Neural progenitor cell (in vitro differentiated cells): ENCODE data around the gene FAM131C. TPM values are rescaled to one million over a fixed set of nuclear protein-coding genes. Genes with fewer than 3 reads are reported as not detected.
"Not testable (repeated sequence)": the region's sequence is repeated elsewhere in the genome, so short reads cannot be mapped to it uniquely, and the experiment has no call there.

Experiments used
- DNase-seq: peaks from one replicate; pipeline ENCODE4 v3.0.0-alpha.2; 2016; ENCODE audit warnings: low spot score
- H2AFZ ChIP-seq: fragments of 200-600 bp; sonication (generic); replicated peaks from 2 replicates; pipeline ENCODE4 v1.6.1; 2016; ENCODE audit warnings: antibody characterized with exemption
- H3F3A ChIP-seq: fragments of 200-600 bp; sonication (generic); 2 replicates; pipeline ENCODE4 v1.6.1; 2016; ENCODE audit warnings: antibody characterized with exemption, low read depth
- H3K27ac ChIP-seq: fragments of 200-600 bp; sonication (generic); 2 replicates; pipeline ENCODE4 v1.5.1; 2016; ENCODE audit warnings: mild to moderate bottlenecking
- H3K27me3 ChIP-seq: fragments of 200-600 bp; sonication (generic); 2 replicates; pipeline ENCODE4 v1.6.1; 2016; ENCODE audit warnings: mild to moderate bottlenecking, moderate library complexity
- H3K36me3 ChIP-seq: fragments of 200-600 bp; sonication (generic); 2 replicates; pipeline ENCODE4 v1.5.1; 2016
- H3K4me1 ChIP-seq: fragments of 200-600 bp; sonication (generic); 2 replicates; pipeline ENCODE4 v1.6.1; 2016; ENCODE audit warnings: mixed run types
- H3K4me2 ChIP-seq: fragments of 200-600 bp; sonication (generic); 2 replicates; pipeline ENCODE4 v1.6.1; 2016
- H3K4me3 ChIP-seq: fragments of 200-600 bp; sonication (generic); 2 replicates; pipeline ENCODE4 v1.5.1; 2016
- H3K79me2 ChIP-seq: fragments of 200-600 bp; sonication (generic); 2 replicates; pipeline ENCODE4 v1.6.1; 2016; ENCODE audit warnings: low read depth
- H3K9ac ChIP-seq: fragments of 200-600 bp; sonication (generic); 2 replicates; pipeline ENCODE4 v1.6.1; 2016
- H3K9me3 ChIP-seq: fragments of 200-600 bp; sonication (generic); 2 replicates; pipeline ENCODE4 v1.5.1; 2016; ENCODE audit warnings: low read depth
- H4K20me1 ChIP-seq: fragments of 200-600 bp; sonication (generic); 2 replicates; pipeline ENCODE4 v1.6.1; 2016; ENCODE audit warnings: low read depth
- H3K27ac Mint-ChIP-seq: 3 replicates; pipeline ENCODE4 v1.8.0; 2021; ENCODE audit warnings: mixed read lengths
- H3K27me3 Mint-ChIP-seq: 2 replicates; pipeline ENCODE4 v1.8.0; 2022; ENCODE audit warnings: low read depth, mild to moderate bottlenecking, inconsistent platforms, moderate library complexity, mixed read lengths; ENCODE audit not compliant: insufficient read depth
- H3K36me3 Mint-ChIP-seq: 3 replicates; pipeline ENCODE4 v1.8.0; 2021; ENCODE audit warnings: mixed read lengths
- H3K4me1 Mint-ChIP-seq: 3 replicates; pipeline ENCODE4 v1.8.0; 2021; ENCODE audit warnings: mixed read lengths
- H3K4me3 Mint-ChIP-seq: 3 replicates; pipeline ENCODE4 v1.8.0; 2021; ENCODE audit warnings: mild to moderate bottlenecking, moderate library complexity, mixed read lengths
- H3K9me3 Mint-ChIP-seq: 3 replicates; pipeline ENCODE4 v1.8.0; 2020; ENCODE audit warnings: mixed read lengths
- CTCF ChIP-seq: fragments of 200-600 bp; sonication (generic); IDR thresholded peaks from 2 replicates; pipeline ENCODE4 v1.5.1; 2017; ENCODE audit warnings: antibody characterized with exemption, mild to moderate bottlenecking
- EZH2 ChIP-seq: fragments of 200-600 bp; sonication (generic); IDR thresholded peaks from 2 replicates; pipeline ENCODE4 v1.6.1; 2017; ENCODE audit warnings: antibody characterized with exemption, mild to moderate bottlenecking, moderate library complexity
- EZH2phosphoT487 ChIP-seq: fragments of 200-600 bp; sonication (generic); IDR thresholded peaks from 2 replicates; pipeline ENCODE4 v1.6.1; 2017; ENCODE audit warnings: antibody characterized with exemption
- total RNA-seq: library from RNA; depleted of rRNA; stranded (reverse); fragments of >200 nt; gene quantifications from 2 replicates; pipeline ENCODE4 v1.2.3, GENCODE V29; 2015; ENCODE audit warnings: low replicate concordance

Gene FAM131C
- total RNA-seq, 1 donor from 2014 or later: 0.13 TPM

GRCh38 chr1:16109571-16109970, 36.1 kb upstream of the FAM131C start:
- no peaks in the 10 kb centered on the region for H3K36me3 Mint-ChIP-seq
- peaks cover 17% of the 10 kb centered on the region for H3K27me3 Mint-ChIP-seq

GRCh38 chr1:16107039-16107438, 33.6 kb upstream of the FAM131C start:
- not testable (repeated sequence) for H3K4me3 Mint-ChIP-seq, H3K4me3 ChIP-seq
- H3K9me3 Mint-ChIP-seq: peaks cover 33% of the 10 kb centered on the region

More at GRCh38 chr1:16109571-16109970, 36.1 kb upstream of the FAM131C start:
- H3K4me1 Mint-ChIP-seq: peaks cover 42% of the 10 kb centered on the region
- H4K20me1 ChIP-seq: no peaks in the 10 kb centered on the region
- no peak for DNase-seq
- H3F3A ChIP-seq: no peaks in the 10 kb centered on the region
- H3K4me3 ChIP-seq: no peak overlapping the region
- H3K36me3 ChIP-seq: no peaks in the 10 kb centered on the region
- TF ChIP-seq EZH2: no peak
- TF ChIP-seq CTCF: no peak
- no peak for TF ChIP-seq EZH2phosphoT487
- peaks cover 20% of the 10 kb centered on the region for H3K9me3 Mint-ChIP-seq
- peaks cover 21% of the 10 kb centered on the region for H3K4me1 ChIP-seq
- peaks cover 5% of the 10 kb centered on the region for H3K9me3 ChIP-seq
- H3K79me2 ChIP-seq: no peaks in the 10 kb centered on the region
- H3K4me2 ChIP-seq: no peak overlapping the region
- no peak overlapping the region for H3K27ac ChIP-seq
- no peaks in the 10 kb centered on the region for H3K27me3 ChIP-seq
- no peak overlapping the region for H3K27ac Mint-ChIP-seq
- no peak overlapping the region for H3K4me3 Mint-ChIP-seq
- H2AFZ ChIP-seq: no peak overlapping the region
- no peak overlapping the region for H3K9ac ChIP-seq

GRCh38 chr1:16101623-16102022, 28.2 kb upstream of the FAM131C start:
- Histone ChIP-seq H4K20me1 (no peaks in the 10 kb centered on the region), H3K79me2 (no peaks in the 10 kb centered on the region), H3K4me3 (no peak overlapping the region), H3K27ac (no peak overlapping the region), H2AFZ (no peak overlapping the region), H3K4me2 (no peak overlapping the region), H3K9ac (no peak overlapping the region), H3K27me3 (peaks cover under 1% of the 10 kb centered on the region), H3K4me1 (peaks cover 7% of the 10 kb centered on the region), H3K9me3 (no peaks in the 10 kb centered on the region), H3F3A (peaks cover 4% of the 10 kb centered on the region), H3K36me3 (no peaks in the 10 kb centered on the region)
- peaks cover 1% of the 10 kb centered on the region for H3K36me3 Mint-ChIP-seq
- peaks cover 17% of the 10 kb centered on the region for H3K4me1 Mint-ChIP-seq
- H3K27ac Mint-ChIP-seq: no peak overlapping the region
- H3K9me3 Mint-ChIP-seq: peaks cover 13% of the 10 kb centered on the region
- no peak overlapping the region for H3K4me3 Mint-ChIP-seq
- TF ChIP-seq CTCF (no peak), EZH2phosphoT487 (no peak), EZH2 (no peak)
- DNase-seq: no peak
- H3K27me3 Mint-ChIP-seq: peaks cover 2% of the 10 kb centered on the region

More at GRCh38 chr1:16107039-16107438, 33.6 kb upstream of the FAM131C start:
- H3K4me1 ChIP-seq, H3K36me3 ChIP-seq, H3K27ac Mint-ChIP-seq, H3F3A ChIP-seq, H3K36me3 Mint-ChIP-seq, H3K27ac ChIP-seq, H3K79me2 ChIP-seq, H3K9ac ChIP-seq, H3K4me2 ChIP-seq, DNase-seq, H2AFZ ChIP-seq, H3K27me3 ChIP-seq, H3K9me3 ChIP-seq, H3K27me3 Mint-ChIP-seq, H4K20me1 ChIP-seq: not testable (repeated sequence)
- H3K4me1 Mint-ChIP-seq: peaks cover 24% of the 10 kb centered on the region

- H3K79me2 ChIP-seq: no peaks in the 10 kb centered on the region
- H3K4me3 Mint-ChIP-seq: no peak overlapping the region
- peaks cover 23% of the 10 kb centered on the region for H3K4me1 Mint-ChIP-seq
- no peaks in the 10 kb centered on the region for H3K36me3 ChIP-seq
- no peak overlapping the region for H3K27ac Mint-ChIP-seq
- no peak overlapping the region for H3K27ac ChIP-seq
- no peak overlapping the region for H3K4me2 ChIP-seq
- H2AFZ ChIP-seq: no peak overlapping the region
- peaks cover 9% of the 10 kb centered on the region for H3K27me3 Mint-ChIP-seq
- H3K4me3 ChIP-seq: no peak overlapping the region
- peaks cover 4% of the 10 kb centered on the region for H3K4me1 ChIP-seq
- no peak overlapping the region for H3K9ac ChIP-seq
- peaks cover 4% of the 10 kb centered on the region for H3F3A ChIP-seq
- peaks cover 4% of the 10 kb centered on the region for H3K27me3 ChIP-seq
- peaks cover 1% of the 10 kb centered on the region for H3K36me3 Mint-ChIP-seq
- DNase-seq: no peak
- no peak for TF ChIP-seq CTCF
- TF ChIP-seq EZH2: no peak
- TF ChIP-seq EZH2phosphoT487: no peak
- H3K9me3 Mint-ChIP-seq: peaks cover 13% of the 10 kb centered on the region
- no peaks in the 10 kb centered on the region for H3K9me3 ChIP-seq
- H4K20me1 ChIP-seq: no peaks in the 10 kb centered on the region
These were observed 26.0 kb upstream of the FAM131C start for GRCh38 chr1:16099412-16099811.
